GM12878 (cell line): ENCODE results near the gene RPL36. TPM values are rescaled to one million over a fixed set of nuclear protein-coding genes. Genes with fewer than 3 reads are reported as not detected.

Experiments
- ATAC-seq: fragments of 200-7000 bp; cut with Tn5 transposase; 3 replicates; pipeline ENCODE4 v1.9.1; 2020; ENCODE audit warnings: mild to moderate bottlenecking, moderate library complexity
- BruUV-seq: library from RNA; stranded (reverse); fragments of 400-500 nt; replicated peaks from 2 replicates; lab custom pipeline; 2021; lab: Mats Ljungman, UMichigan
- CTCF ChIA-PET: fragments of 300-600 bp; sonication (Branson Sonifier 250); formaldehyde crosslinking; extraction: SDS; loops from one replicate; lab custom pipeline; 2021; ENCODE audit warnings: inconsistent platforms; lab: Yijun Ruan, JAX
- POLR2A ChIA-PET: fragments of 350-600 bp; formaldehyde crosslinking; extraction: SDS; loops from one replicate; lab custom pipeline; 2021; ENCODE audit warnings: inconsistent platforms; lab: Charles Lee
- RAD21 ChIA-PET: fragments of 300-600 bp; sonication (Branson Sonifier 250); formaldehyde crosslinking; loops from one replicate; lab custom pipeline; 2023; ENCODE audit warnings: antibody characterized with exemption; ENCODE audit not compliant: unreplicated experiment; lab: Charles Lee
- SMC1A ChIA-PET: fragments of 300-600 bp; sonication (Branson Sonifier 250); formaldehyde crosslinking; loops from one replicate; lab custom pipeline; 2023; ENCODE audit not compliant: unreplicated experiment, uncharacterized antibody; lab: Charles Lee
- DNase-seq: peaks from one replicate; pipeline ENCODE4 v3.0.0-alpha.2; 2011; ENCODE audit warnings: low read depth, low spot score
- FAIRE-seq: peaks from 3 replicates; lab custom pipeline; 2011; peaks lifted over from hg19 to GRCh38; lab: Jason Lieb, UNC
- H2AFZ ChIP-seq: 2 replicates; pipeline ENCODE4 v1.6.0; 2011; ENCODE audit warnings: low read depth, low read length, control low read depth; ENCODE audit not compliant: control insufficient read depth
- H3K27ac ChIP-seq: 2 replicates; pipeline ENCODE4 v1.5.1; 2011; ENCODE audit warnings: control low read depth; ENCODE audit not compliant: control insufficient read depth, insufficient read depth
- H3K27me3 ChIP-seq, 2 experiments: replicated peaks in 1 of 2; 2 replicates each; pipeline versions ENCODE4 v1.6.0 to v1.6.1; 2011; ENCODE audit warnings: low read length in 1 of 2; ENCODE audit not compliant: control insufficient read depth in 2 of 2, insufficient read depth in 2 of 2
- H3K36me3 ChIP-seq, 2 experiments: 2 replicates each; pipeline ENCODE4 v1.5.1; 2011; ENCODE audit warnings: low read length in 1 of 2; ENCODE audit not compliant: control insufficient read depth in 2 of 2, insufficient read depth in 2 of 2
- H3K4me1 ChIP-seq: 2 replicates; pipeline ENCODE4 v1.6.1; 2011; ENCODE audit warnings: mild to moderate bottlenecking, low read length, moderate library complexity, mixed read lengths; ENCODE audit not compliant: control insufficient read depth, insufficient read depth
- H3K4me2 ChIP-seq: 2 replicates; pipeline ENCODE4 v1.6.0; 2011; ENCODE audit warnings: control low read depth; ENCODE audit not compliant: control insufficient read depth, insufficient read depth
- H3K4me3 ChIP-seq: fragments of 200-600 bp; sonication (generic); 2 replicates; pipeline ENCODE4 v1.5.1; 2016
- H3K79me2 ChIP-seq: 2 replicates; pipeline ENCODE4 v1.6.0; 2011; ENCODE audit warnings: low read length; ENCODE audit not compliant: control insufficient read depth, insufficient read depth
- H3K9ac ChIP-seq: 2 replicates; pipeline ENCODE4 v1.8.0; 2011; ENCODE audit warnings: low read length, control low read depth, mixed read lengths; ENCODE audit not compliant: control insufficient read depth, insufficient read depth
- H3K9me3 ChIP-seq: replicated peaks from 3 replicates; pipeline ENCODE4 v1.5.1; 2011; ENCODE audit warnings: mild to moderate bottlenecking, low read length; ENCODE audit not compliant: control insufficient read depth, insufficient read depth
- H4K20me1 ChIP-seq: 2 replicates; pipeline ENCODE4 v1.6.0; 2011; ENCODE audit not compliant: control insufficient read depth, insufficient read depth
- CREB1 ChIP-seq: IDR thresholded peaks from 2 replicates; pipeline ENCODE4 v1.6.1; 2012; ENCODE audit warnings: low read depth, mild to moderate bottlenecking, inconsistent platforms
- GATAD2B ChIP-seq: fragments of 450-650 bp; conservative IDR thresholded peaks from 2 replicates; pipeline ENCODE4 v1.6.1; 2017; ENCODE audit warnings: low read depth, mild to moderate bottlenecking, moderate library complexity
- POLR2A ChIP-seq: IDR thresholded peaks from 2 replicates; pipeline ENCODE4 v1.6.1; 2011; ENCODE audit warnings: low read depth, mild to moderate bottlenecking, low read length
- RFX5 ChIP-seq: IDR thresholded peaks from 2 replicates; pipeline ENCODE4 v1.6.1; 2011; ENCODE audit warnings: low read depth, low read length, improper control_type of control experiment
- WGBS: methylation state at CpG from one replicate; pipeline ENCODE4 v1.1.6; 2016; ENCODE audit warnings: low lambda C conversion rate; ENCODE audit not compliant: insufficient replicate concordance, insufficient coverage; ENCODE audit errors: missing lambda C conversion rate; 5-methylcytosine and 5-hydroxymethylcytosine counted together
- in situ Hi-C: fragments of 300-500 bp; cut with MboI; formaldehyde crosslinking; loops from 9 replicates; pipeline ENCODE4 v1.14.3; 2018; ENCODE audit warnings: mixed read lengths
- intact Hi-C: fragments of 100-400 bp; cut with micrococcal nuclease; formaldehyde crosslinking; loops from one replicate; pipeline ENCODE4 v1.14.2; 2022; ENCODE audit not compliant: unreplicated experiment
- polyA plus RNA-seq, 11 experiments: library from polyadenylated mRNA; depleted of rRNA in 4 of 11; unstranded in 6 of 11; stranded (reverse) in 5 of 11; fragments of >200 nt; fragmentation: Nextera tagmentation in 4 of 11; fragmentation: Illumina TruSeq in 1 of 11; extraction: Ambion mirVana in 4 of 11; extraction: Trizol in 1 of 11; gene quantifications; 1 replicate in 1 of 11; 2 replicates in 10 of 11; pipeline versions ENCODE4 v1.2.1 to v1.2.3, GENCODE V29; 2011 to 2016; ENCODE audit warnings: inconsistent platforms in 2 of 11, missing spikeins in 2 of 11, low read depth in 1 of 11
- total RNA-seq, 4 experiments: library from RNA; depleted of rRNA in 3 of 4; stranded (reverse); fragments of >200 nt in 3 of 4; fragmentation: Illumina TruSeq in 1 of 4; extraction: Trizol in 1 of 4; gene quantifications; 2 replicates each; pipeline versions ENCODE4 v1.2.1 to v1.2.3, GENCODE V29; 2013 to 2021
- TF ChIP-seq, protein P1 (sequence below): IDR thresholded peaks from 2 replicates; pipeline ENCODE4 v1.6.1; 2012; ENCODE audit warnings: low read length, inconsistent platforms

RPL36 gene
- total and polyA plus RNA-seq, 10 of the 15 experiments (the other 5 are each of a cell fraction or from before 2014, with no cell fraction given), result 374 to 4,942 (median 2,053) TPM

DNA sequence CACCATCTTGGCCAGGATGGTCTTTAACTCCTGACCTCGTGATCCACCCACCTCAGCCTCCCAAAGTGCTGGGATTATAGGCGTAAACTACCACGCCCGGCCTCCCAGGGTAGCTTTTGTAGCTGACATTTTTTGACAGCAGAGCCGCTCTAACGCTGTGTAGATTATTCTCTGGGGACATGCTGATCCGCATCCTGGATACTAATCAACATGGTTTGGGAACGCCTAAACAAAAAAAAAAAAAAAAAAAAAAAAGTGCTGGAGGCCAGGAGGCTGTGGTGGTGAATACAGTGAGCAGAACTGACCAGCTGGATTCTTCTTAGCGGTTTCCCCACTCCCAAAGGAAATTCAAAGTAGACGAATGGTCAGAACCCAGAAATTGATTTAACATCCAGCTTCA is 24.7 kb downstream of the RPL36 start:
- FAIRE-seq, result no peak

More for the DNA sequence above, 24.7 kb downstream of the RPL36 start:
- WGBS, result 90% methylated on average over 8 of the region's 10 CpGs
- CTCF ChIA-PET, result interaction anchor here (1.0 to 1.5 kb wide), 2 partner anchors 28 to 89 kb away, joined by 3 to 5 read pairs; no protein-coding TSS in a partner anchor
- no peak for ATAC-seq
- Histone ChIP-seq H3K27me3 (no peaks in the 10 kb centered on the region), H3K9me3 (no peaks in the 10 kb centered on the region), H3K4me1 (peaks cover 4% of the 10 kb centered on the region), H3K36me3 (peaks cover 20 to 26% of the 10 kb centered on the region in 2 experiments; a peak in 3 of 4 replicates), H3K4me2 (no peak overlapping the region), H3K9ac (no peak overlapping the region), H3K79me2 (peaks cover 45% of the 10 kb centered on the region), H3K4me3 (no peak overlapping the region), H2AFZ (no peak overlapping the region), H4K20me1 (0 out of 2 replicates have a peak, but pooled peaks cover 3% of the 10 kb centered on the region), H3K27ac (no peak overlapping the region)
- in situ Hi-C loops, result no loop called here
- SMC1A ChIA-PET, result no interaction called here
- no peak for DNase-seq
- BruUV-seq, result no TSS peak
- POLR2A ChIA-PET, result interaction anchor here (0.6 to 1.2 kb wide), 4 partner anchors 11 to 267 kb away, joined by 3 to 7 read pairs (median 3); no protein-coding TSS in a partner anchor
- RAD21 ChIA-PET, result interaction anchor here (0.7 kb wide), 1 partner anchor 1830 kb away, joined by 4 read pairs; no protein-coding TSS in a partner anchor
- TF ChIP-seq, protein P1, sequence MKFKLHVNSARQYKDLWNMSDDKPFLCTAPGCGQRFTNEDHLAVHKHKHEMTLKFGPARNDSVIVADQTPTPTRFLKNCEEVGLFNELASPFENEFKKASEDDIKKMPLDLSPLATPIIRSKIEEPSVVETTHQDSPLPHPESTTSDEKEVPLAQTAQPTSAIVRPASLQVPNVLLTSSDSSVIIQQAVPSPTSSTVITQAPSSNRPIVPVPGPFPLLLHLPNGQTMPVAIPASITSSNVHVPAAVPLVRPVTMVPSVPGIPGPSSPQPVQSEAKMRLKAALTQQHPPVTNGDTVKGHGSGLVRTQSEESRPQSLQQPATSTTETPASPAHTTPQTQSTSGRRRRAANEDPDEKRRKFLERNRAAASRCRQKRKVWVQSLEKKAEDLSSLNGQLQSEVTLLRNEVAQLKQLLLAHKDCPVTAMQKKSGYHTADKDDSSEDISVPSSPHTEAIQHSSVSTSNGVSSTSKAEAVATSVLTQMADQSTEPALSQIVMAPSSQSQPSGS, result no peak
- TF ChIP-seq GATAD2B (no peak), RFX5 (no peak), CREB1 (no peak), POLR2A (no peak)
- intact Hi-C loops, result no loop called here
